ENCODE results near the gene ZNRF4.
"Not testable (repeated sequence)": the region's sequence is repeated elsewhere in the genome, so short reads cannot be mapped to it uniquely, and the experiment has no call there.

The ZNRF4 gene

DNA sequence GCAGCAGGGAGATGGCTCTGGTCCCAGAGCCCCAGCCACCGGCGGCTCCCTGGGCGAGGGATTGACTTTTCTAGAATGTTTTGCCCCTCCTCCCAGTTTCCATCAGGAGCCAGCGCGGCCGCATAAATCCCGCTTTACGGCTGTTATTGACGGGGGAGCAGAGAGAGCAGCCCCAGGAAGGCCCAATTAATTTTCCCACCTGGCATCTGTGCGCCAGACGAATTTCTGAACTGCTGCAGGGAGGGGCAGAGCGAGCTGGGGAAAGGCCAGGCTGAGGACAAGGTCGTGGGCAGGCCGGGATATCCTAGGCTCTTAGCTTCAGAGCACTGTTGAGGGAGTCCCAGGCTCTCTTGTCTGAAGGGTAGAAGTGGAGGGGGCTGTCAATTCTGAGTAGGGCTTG lies 24.7 kb downstream of the ZNRF4 start:
- TF ChIP-seq, protein P1, sequence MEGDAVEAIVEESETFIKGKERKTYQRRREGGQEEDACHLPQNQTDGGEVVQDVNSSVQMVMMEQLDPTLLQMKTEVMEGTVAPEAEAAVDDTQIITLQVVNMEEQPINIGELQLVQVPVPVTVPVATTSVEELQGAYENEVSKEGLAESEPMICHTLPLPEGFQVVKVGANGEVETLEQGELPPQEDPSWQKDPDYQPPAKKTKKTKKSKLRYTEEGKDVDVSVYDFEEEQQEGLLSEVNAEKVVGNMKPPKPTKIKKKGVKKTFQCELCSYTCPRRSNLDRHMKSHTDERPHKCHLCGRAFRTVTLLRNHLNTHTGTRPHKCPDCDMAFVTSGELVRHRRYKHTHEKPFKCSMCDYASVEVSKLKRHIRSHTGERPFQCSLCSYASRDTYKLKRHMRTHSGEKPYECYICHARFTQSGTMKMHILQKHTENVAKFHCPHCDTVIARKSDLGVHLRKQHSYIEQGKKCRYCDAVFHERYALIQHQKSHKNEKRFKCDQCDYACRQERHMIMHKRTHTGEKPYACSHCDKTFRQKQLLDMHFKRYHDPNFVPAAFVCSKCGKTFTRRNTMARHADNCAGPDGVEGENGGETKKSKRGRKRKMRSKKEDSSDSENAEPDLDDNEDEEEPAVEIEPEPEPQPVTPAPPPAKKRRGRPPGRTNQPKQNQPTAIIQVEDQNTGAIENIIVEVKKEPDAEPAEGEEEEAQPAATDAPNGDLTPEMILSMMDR (IDR thresholded peaks at IDR 0.05; ENCODE audit: insufficient read depth, low read depth, low read length, missing control alignments) = no peak
- H3K4me3 ChIP-seq (ENCODE audit: low read depth, low read length) = no peak overlapping the region
- no peak for DNase-seq (ENCODE audit: low read depth)

DNA sequence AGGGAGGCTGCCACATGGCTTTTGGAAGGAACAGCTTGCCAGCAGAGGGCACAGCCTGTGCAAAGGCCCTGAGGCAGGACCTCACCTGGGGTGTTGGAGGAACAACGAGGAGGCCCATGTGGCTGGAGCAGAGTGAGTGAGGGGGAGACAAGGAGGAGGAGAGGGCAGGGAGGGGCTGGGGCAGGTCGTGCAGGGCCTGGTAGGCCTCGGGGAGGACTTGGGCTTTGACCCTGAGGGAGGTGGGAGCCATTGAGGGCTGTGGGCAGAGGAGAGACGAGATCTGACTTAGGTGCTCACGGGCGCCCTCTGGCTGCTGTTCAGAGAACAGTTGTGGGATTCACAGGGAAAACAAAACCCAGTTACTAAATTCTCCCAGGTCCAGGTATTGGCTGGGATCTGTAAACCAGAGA lies 25.2 kb downstream of the ZNRF4 start:
- TF ChIP-seq, protein P1 (IDR thresholded peaks at IDR 0.05; ENCODE audit: insufficient read depth, low read depth, low read length, missing control alignments) = peak; percentile 57
- DNase-seq (ENCODE audit: low read depth) = peak; percentile 24

DNA sequence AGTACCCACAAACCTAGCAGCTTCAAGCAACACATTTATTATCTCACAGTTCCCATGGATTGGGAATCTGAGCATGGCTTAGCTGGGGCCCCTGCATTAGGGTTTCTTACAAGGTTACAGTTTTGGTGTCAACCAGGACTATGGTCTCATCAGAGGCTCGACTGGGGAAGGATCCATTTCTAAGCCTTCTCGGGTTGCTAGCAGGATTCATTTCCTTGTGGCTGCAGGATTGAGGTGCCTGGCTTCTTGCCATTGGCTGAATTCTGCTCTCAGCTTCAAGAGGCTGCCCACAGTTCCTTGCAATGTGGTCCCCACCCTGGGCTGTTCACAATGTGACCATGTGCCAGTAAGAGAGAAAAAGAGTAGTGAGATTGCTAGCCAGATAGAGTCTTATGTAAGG lies 26.7 kb downstream of the ZNRF4 start:
- DNase-seq (ENCODE audit: low read depth) = no peak
- no peak overlapping the region for H3K4me3 ChIP-seq (ENCODE audit: low read depth, low read length)
- TF ChIP-seq, protein P1 (IDR thresholded peaks at IDR 0.05; ENCODE audit: insufficient read depth, low read depth, low read length, missing control alignments) = no peak

More for the DNA sequence above, 25.2 kb downstream of the ZNRF4 start:
- no peak overlapping the region for H3K4me3 ChIP-seq (ENCODE audit: low read depth, low read length)

- H3K4me3 ChIP-seq (ENCODE audit: low read depth, low read length) = no peak overlapping the region
- DNase-seq (ENCODE audit: low read depth) = no peak
- TF ChIP-seq, protein P1 (IDR thresholded peaks at IDR 0.05; ENCODE audit: insufficient read depth, low read depth, low read length, missing control alignments) = no peak
Observed at GRCh38 chr19:5484398-5485285, 29.4 kb downstream of the ZNRF4 start.

- H3K4me3 ChIP-seq (ENCODE audit: low read depth, low read length) = no peak overlapping the region
- TF ChIP-seq, protein P1 (IDR thresholded peaks at IDR 0.05; ENCODE audit: insufficient read depth, low read depth, low read length, missing control alignments) = no peak
- DNase-seq (ENCODE audit: low read depth) = no peak
Observed at GRCh38 chr19:5485286-5485636, 30.0 kb downstream of the ZNRF4 start.

- not testable (repeated sequence) for DNase-seq (ENCODE audit: low read depth); H3K4me3 ChIP-seq (ENCODE audit: low read depth, low read length)
Observed at GRCh38 chr19:5485658-5486057, 30.4 kb downstream of the ZNRF4 start.

DNA sequence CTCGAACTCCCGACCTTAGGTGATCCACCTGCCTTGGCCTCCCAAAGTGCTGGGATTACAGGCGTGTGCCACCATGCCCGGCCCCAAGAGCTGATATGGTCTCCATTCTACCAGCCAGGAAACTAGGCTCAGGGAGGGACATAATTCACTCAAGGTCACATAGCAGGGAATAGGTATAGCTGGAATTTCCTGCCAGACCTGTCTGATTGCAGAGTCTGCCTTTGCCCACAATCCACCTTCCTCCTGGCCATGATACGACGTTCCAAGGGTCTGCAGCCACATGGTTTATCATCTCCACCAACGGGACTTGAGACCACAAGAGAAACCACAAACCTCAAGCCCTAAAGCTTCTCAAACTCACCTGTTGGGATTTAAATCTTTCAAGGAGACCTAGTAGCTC lies 32.0 kb downstream of the ZNRF4 start:
- H3K4me3 ChIP-seq (ENCODE audit: low read depth, low read length) = no peak overlapping the region
- TF ChIP-seq, protein P1 (IDR thresholded peaks at IDR 0.05; ENCODE audit: insufficient read depth, low read depth, low read length, missing control alignments) = no peak
- DNase-seq (ENCODE audit: low read depth) = no peak
